HepG2 (cell line): ENCODE results near the gene KLC4. TPM values are rescaled to one million over a fixed set of nuclear protein-coding genes. Genes with fewer than 3 reads are reported as not detected.

Experiments
- ATAC-seq: fragments of 200-7000 bp; cut with Tn5 transposase; 3 replicates; pipeline ENCODE4 v1.9.1; 2020; ENCODE audit warnings: mild to moderate bottlenecking, moderate library complexity
- BruUV-seq: library from RNA; stranded (reverse); fragments of 400-500 nt; replicated peaks from 2 replicates; lab custom pipeline; 2021; lab: Mats Ljungman, UMichigan
- CTCF ChIA-PET: fragments of 300-600 bp; formaldehyde crosslinking; extraction: SDS; loops from one replicate; lab custom pipeline; 2021; ENCODE audit warnings: low total read pairs, inconsistent platforms, low intra/inter-chr PET ratio; lab: Yijun Ruan, JAX
- POLR2A ChIA-PET: fragments of 350-600 bp; sonication (Branson Sonifier 250); formaldehyde crosslinking; loops from one replicate; lab custom pipeline; 2020; ENCODE audit warnings: antibody characterized with exemption, inconsistent platforms; lab: Yijun Ruan, JAX
- DNase-seq: peaks from one replicate; pipeline ENCODE4 v3.0.0-alpha.2; 2015; ENCODE audit warnings: low spot score
- FAIRE-seq: peaks from 3 replicates; lab custom pipeline; 2011; peaks lifted over from hg19 to GRCh38; lab: Jason Lieb, UNC
- H2AFZ ChIP-seq: one replicate; pipeline ENCODE4 v1.6.1; 2011; ENCODE audit warnings: low read length, inconsistent platforms
- H3K27ac ChIP-seq: fragments of 300-600 bp; 3 replicates; pipeline ENCODE4 v1.8.0; 2011; ENCODE audit warnings: mixed run types, mild to moderate bottlenecking, mixed read lengths, low read length, inconsistent platforms; ENCODE audit not compliant: insufficient read depth; ENCODE audit errors: extremely low read length
- H3K27me3 ChIP-seq, 2 experiments: fragments of 200-600 bp in 1 of 2; 2 replicates in 1 of 2; 3 replicates in 1 of 2; pipeline versions ENCODE4 v1.6.0 to v1.8.0; 2011; ENCODE audit warnings: low read length in 2 of 2, mild to moderate bottlenecking in 2 of 2, moderate library complexity in 2 of 2, inconsistent platforms in 1 of 2; ENCODE audit not compliant: insufficient read depth in 2 of 2, control insufficient read depth in 1 of 2
- H3K36me3 ChIP-seq, 2 experiments: fragments of 200-600 bp in 1 of 2; replicated peaks in 1 of 2; 2 replicates in 1 of 2; 3 replicates in 1 of 2; pipeline versions ENCODE4 v1.5.1 to v1.8.0; 2011; ENCODE audit warnings: low read length in 2 of 2, inconsistent platforms in 1 of 2; ENCODE audit not compliant: insufficient read depth in 2 of 2, control insufficient read depth in 1 of 2
- H3K4me1 ChIP-seq: 2 replicates; pipeline ENCODE4 v1.5.1; 2012; ENCODE audit warnings: low read length, inconsistent platforms; ENCODE audit not compliant: insufficient read depth
- H3K4me2 ChIP-seq: 2 replicates; pipeline ENCODE4 v1.6.0; 2011; ENCODE audit warnings: low read depth, low read length, inconsistent platforms
- H3K4me3 ChIP-seq, 3 experiments: fragments of 200-600 bp in 1 of 3; sonication (generic), shearing (Covaris generic) in 1 of 3; replicated peaks in 1 of 3; 2 replicates each; pipeline ENCODE4 v1.5.1; 2011 to 2016; ENCODE audit warnings: low read length in 3 of 3, inconsistent platforms in 2 of 3, low read depth in 2 of 3, mild to moderate bottlenecking in 2 of 3, control low read depth in 1 of 3, mixed read lengths in 1 of 3; ENCODE audit not compliant: insufficient read depth in 1 of 3
- H3K79me2 ChIP-seq: one replicate; pipeline ENCODE4 v1.6.1; 2011; ENCODE audit warnings: low read length, inconsistent platforms; ENCODE audit not compliant: insufficient read depth
- H3K9ac ChIP-seq: 2 replicates; pipeline ENCODE4 v1.6.0; 2011; ENCODE audit warnings: mild to moderate bottlenecking, low read depth, low read length, inconsistent platforms; ENCODE audit not compliant: insufficient read depth
- H3K9me3 ChIP-seq: 2 replicates; pipeline ENCODE4 v1.5.1; 2012; ENCODE audit warnings: mild to moderate bottlenecking, low read length
- H4K20me1 ChIP-seq: 2 replicates; pipeline ENCODE4 v1.6.0; 2011; ENCODE audit warnings: inconsistent platforms, mild to moderate bottlenecking, low read length, moderate library complexity; ENCODE audit not compliant: insufficient read depth
- AGO2 ChIP-seq: fragments of 200-400 bp; formaldehyde crosslinking; optimal IDR thresholded peaks from 2 replicates; pipeline ENCODE3; 2017; ENCODE audit warnings: mild to moderate bottlenecking, low read depth, low read length, moderate library complexity
- KDM2A ChIP-seq: sonication (generic); formaldehyde crosslinking; IDR thresholded peaks from 2 replicates; pipeline ENCODE4 v1.4.0; 2020; ENCODE audit warnings: low read depth, missing genetic modification reagents, borderline replicate concordance
- MYC ChIP-seq: sonication (generic); formaldehyde crosslinking; IDR thresholded peaks from 2 replicates; pipeline ENCODE4 v1.9.0; 2021; ENCODE audit warnings: missing genetic modification reagents, borderline replicate concordance
- ZNF605 ChIP-seq: sonication (generic); formaldehyde crosslinking; IDR thresholded peaks from 2 replicates; pipeline ENCODE4 v1.8.0; 2022; ENCODE audit warnings: mild to moderate bottlenecking, missing genetic modification reagents
- ZNF772 ChIP-seq: sonication (generic); formaldehyde crosslinking; IDR thresholded peaks from 2 replicates; pipeline ENCODE4 v1.5.0; 2020; ENCODE audit warnings: mild to moderate bottlenecking, missing genetic modification reagents
- WGBS: methylation state at CpG from one replicate; pipeline ENCODE4 v1.1.6; 2017; ENCODE audit warnings: low lambda C conversion rate; 5-methylcytosine and 5-hydroxymethylcytosine counted together
- in situ Hi-C: cut with HindIII; loops from 2 replicates; pipeline ENCODE4 v1.10.0; 2017; ENCODE audit warnings: low pct_unique_long_range_greater_than_20kb; ENCODE audit not compliant: extremely low pct_ligation_motif_present
- intact Hi-C: fragments of 100-400 bp; cut with micrococcal nuclease; formaldehyde crosslinking; loops from one replicate; pipeline ENCODE4 v1.10.0; 2022; ENCODE audit not compliant: unreplicated experiment
- polyA plus RNA-seq, 8 experiments: library from polyadenylated mRNA; depleted of rRNA in 3 of 8; stranded (reverse) in 7 of 8; unstranded in 1 of 8; fragments of >200 nt; fragmentation: Illumina TruSeq in 4 of 8; extraction: Trizol in 4 of 8; gene quantifications; 2 replicates each; pipeline versions ENCODE4 v1.2.1 to v1.2.3, GENCODE V29; 2011 to 2016; ENCODE audit warnings: low read depth in 4 of 8, missing spikeins in 1 of 8, mixed read lengths in 1 of 8; ENCODE audit not compliant: insufficient read depth in 1 of 8
- total RNA-seq, 5 experiments: library from RNA; depleted of rRNA; stranded (reverse); fragments of >200 nt; fragmentation: Illumina TruSeq; extraction: Trizol; gene quantifications; 2 replicates each; pipeline ENCODE4 v1.2.3, GENCODE V29; 2016; ENCODE audit warnings: low read depth in 1 of 5
- TF ChIP-seq, protein P1 (sequence below): sonication (generic); formaldehyde crosslinking; IDR thresholded peaks from 2 replicates; pipeline ENCODE4 v1.5.0; 2020; ENCODE audit warnings: mild to moderate bottlenecking, missing genetic modification reagents
- TF ChIP-seq, protein P2 (sequence below): sonication (generic); formaldehyde crosslinking; IDR thresholded peaks from 2 replicates; pipeline ENCODE4 v1.4.0; 2020; ENCODE audit warnings: missing genetic modification reagents

KLC4 gene
- total and polyA plus RNA-seq, 2 of the 13 experiments (the other 11 are each of a cell fraction or from before 2014, with no cell fraction given) = 45.4 to 70.4 TPM

DNA sequence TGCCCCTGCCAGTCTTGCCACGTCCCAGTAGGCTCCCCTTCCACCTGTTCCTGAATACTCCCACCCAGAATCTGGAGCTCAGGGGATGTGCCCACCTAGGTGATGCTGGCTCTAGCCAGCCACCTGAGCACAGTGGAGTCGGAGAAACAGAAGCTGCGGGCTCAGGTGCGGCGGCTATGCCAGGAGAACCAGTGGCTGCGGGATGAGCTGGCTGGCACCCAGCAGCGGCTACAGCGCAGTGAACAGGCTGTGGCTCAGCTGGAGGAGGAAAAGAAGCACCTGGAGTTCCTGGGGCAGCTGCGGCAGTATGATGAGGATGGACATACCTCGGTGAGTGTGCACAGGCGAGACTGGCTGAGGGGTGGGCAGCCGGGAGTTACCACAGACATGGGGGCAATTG is 3.4 kb downstream of the KLC4 start:
- POLR2A ChIA-PET = interaction anchor here (1.7 kb wide), 1 partner anchor 13 kb away, joined by 6 read pairs; the partner anchor contains the start of gene PTK7
- Histone ChIP-seq H3K9ac (no peak overlapping the region), H3K4me1 (peaks cover 29% of the 10 kb centered on the region), H3K27ac (no peak overlapping the region), H3K4me2 (no peak overlapping the region), H2AFZ (no peak overlapping the region), H3K36me3 (peaks cover 4 to 42% of the 10 kb centered on the region in 2 experiments), H3K9me3 (no peaks in the 10 kb centered on the region), H3K27me3 (no peaks in the 10 kb centered on the region; a peak in 1 of 5 replicates), H3K4me3 (no peak overlapping the region), H4K20me1 (no peaks in the 10 kb centered on the region), H3K79me2 (peaks cover 31% of the 10 kb centered on the region)
- WGBS = 95% methylated on average over 12 of the region's 12 CpGs
- DNase-seq (no peak), FAIRE-seq (no peak), ATAC-seq (no peak)
- in situ Hi-C loops = no loop called here
- CTCF ChIA-PET = interaction anchor here (1.0 kb wide), 1 partner anchor 81 kb away, joined by 5 read pairs; no protein-coding TSS in a partner anchor
- TF ChIP-seq, protein P1, sequence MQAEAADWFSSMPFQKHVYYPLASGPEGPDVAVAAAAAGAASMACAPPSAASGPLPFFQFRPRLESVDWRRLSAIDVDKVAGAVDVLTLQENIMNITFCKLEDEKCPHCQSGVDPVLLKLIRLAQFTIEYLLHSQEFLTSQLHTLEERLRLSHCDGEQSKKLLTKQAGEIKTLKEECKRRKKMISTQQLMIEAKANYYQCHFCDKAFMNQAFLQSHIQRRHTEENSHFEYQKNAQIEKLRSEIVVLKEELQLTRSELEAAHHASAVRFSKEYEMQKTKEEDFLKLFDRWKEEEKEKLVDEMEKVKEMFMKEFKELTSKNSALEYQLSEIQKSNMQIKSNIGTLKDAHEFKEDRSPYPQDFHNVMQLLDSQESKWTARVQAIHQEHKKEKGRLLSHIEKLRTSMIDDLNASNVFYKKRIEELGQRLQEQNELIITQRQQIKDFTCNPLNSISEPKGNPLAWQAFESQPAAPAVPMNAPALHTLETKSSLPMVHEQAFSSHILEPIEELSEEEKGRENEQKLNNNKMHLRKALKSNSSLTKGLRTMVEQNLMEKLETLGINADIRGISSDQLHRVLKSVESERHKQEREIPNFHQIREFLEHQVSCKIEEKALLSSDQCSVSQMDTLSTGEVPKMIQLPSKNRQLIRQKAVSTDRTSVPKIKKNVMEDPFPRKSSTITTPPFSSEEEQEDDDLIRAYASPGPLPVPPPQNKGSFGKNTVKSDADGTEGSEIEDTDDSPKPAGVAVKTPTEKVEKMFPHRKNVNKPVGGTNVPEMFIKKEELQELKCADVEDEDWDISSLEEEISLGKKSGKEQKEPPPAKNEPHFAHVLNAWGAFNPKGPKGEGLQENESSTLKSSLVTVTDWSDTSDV (CRISPR knock-in tag) = no peak
- TF ChIP-seq, protein P2, sequence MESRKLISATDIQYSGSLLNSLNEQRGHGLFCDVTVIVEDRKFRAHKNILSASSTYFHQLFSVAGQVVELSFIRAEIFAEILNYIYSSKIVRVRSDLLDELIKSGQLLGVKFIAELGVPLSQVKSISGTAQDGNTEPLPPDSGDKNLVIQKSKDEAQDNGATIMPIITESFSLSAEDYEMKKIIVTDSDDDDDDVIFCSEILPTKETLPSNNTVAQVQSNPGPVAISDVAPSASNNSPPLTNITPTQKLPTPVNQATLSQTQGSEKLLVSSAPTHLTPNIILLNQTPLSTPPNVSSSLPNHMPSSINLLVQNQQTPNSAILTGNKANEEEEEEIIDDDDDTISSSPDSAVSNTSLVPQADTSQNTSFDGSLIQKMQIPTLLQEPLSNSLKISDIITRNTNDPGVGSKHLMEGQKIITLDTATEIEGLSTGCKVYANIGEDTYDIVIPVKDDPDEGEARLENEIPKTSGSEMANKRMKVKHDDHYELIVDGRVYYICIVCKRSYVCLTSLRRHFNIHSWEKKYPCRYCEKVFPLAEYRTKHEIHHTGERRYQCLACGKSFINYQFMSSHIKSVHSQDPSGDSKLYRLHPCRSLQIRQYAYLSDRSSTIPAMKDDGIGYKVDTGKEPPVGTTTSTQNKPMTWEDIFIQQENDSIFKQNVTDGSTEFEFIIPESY (CRISPR knock-in tag) = no peak
- TF ChIP-seq KDM2A (CRISPR knock-in tag) (no peak), ZNF772 (CRISPR knock-in tag) (no peak), ZNF605 (CRISPR knock-in tag) (no peak), AGO2 (peak; percentile 66), MYC (CRISPR knock-in tag) (0 out of 2 replicates have a peak, but pooled peaks have one; percentile 31)
- BruUV-seq = no TSS peak
- intact Hi-C loops = no loop called here
